HFF-Myc (cell line): ENCODE measurements around the gene TSGA10IP.

Experiments
- DNase-seq: peaks from one replicate; pipeline ENCODE4 v3.0.0-alpha.2; 2011; ENCODE audit warnings: low read depth; ENCODE audit errors: extremely low read depth
- H3K4me3 ChIP-seq: replicated peaks from 2 replicates; pipeline ENCODE4 v1.5.1; 2011; ENCODE audit warnings: low read depth, mild to moderate bottlenecking, control low read depth, low read length
- CTCF ChIP-seq: IDR thresholded peaks from 2 replicates; pipeline ENCODE4 v1.5.1; 2012; ENCODE audit warnings: mild to moderate bottlenecking, low read depth, low read length, control low read depth; ENCODE audit errors: missing control alignments

TSGA10IP gene

GRCh38 chr11:65988791-65989592 is 43.7 kb downstream of the TSGA10IP start:
- DNase-seq = peak; percentile 96
- H3K4me3 ChIP-seq = no peak overlapping the region
- TF ChIP-seq CTCF = peak; percentile 96

GRCh38 chr11:65992056-65992455 is 46.8 kb downstream of the TSGA10IP start:
- TF ChIP-seq CTCF = no peak
- H3K4me3 ChIP-seq = no peak overlapping the region
- DNase-seq = no peak

DNA sequence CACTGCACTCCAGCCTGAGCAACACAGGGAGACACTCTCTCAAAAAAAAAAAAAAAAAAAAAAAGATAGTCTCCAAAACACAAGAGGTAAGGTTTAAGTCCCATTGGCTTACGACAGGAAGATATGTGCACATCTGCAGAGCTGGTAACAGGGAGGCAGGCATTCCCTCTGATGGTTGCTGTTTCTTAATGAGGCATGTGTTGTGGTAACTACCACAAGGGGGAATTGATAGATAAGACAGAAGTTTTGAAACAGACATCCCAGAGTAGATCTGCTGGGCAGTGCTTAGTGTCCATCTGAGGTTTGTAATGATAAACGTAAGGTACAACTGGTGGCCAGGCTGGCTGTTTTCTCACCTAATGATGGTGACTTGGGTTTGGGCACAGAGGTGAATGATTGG is 52.0 kb downstream of the TSGA10IP start:
- no peak for TF ChIP-seq CTCF
- DNase-seq = no peak

DNA sequence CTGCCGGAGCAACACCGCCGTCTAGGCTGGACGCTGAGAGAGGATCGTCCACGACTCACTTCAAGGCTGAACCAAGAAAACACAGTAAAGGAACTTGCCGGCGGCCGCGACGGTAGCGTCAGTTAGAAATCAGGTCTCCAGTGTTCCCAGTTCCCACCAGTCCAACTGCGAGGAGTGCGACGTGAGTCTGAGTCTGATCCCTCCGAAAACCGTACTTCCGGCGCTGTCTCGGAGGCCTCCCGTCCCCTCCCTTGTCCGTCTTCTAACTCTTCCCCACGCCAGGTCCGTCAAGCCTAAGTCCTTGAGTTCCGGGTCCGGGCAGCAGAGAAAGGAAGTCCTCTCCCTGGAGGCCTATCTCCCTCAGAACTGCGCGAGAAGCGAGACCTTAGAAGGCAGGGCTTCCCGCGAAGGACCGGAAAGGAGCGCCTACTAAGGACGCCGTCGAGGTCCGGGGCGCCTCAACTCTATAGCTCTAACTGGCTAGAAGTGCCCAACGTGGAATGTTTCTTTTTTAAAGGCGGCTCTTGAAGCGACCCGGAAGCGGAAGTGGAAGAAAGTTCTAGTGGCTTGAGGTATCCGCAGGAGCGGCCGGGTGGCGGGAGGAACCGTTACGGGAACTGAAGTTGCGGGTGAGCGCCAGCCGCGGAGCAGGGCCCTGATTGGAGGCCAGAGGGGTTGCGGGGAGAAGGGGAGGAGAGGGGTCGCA is 56.8 kb downstream of the TSGA10IP start, which contains the start of the genes BANF1 and EIF1AD:
Gene BANF1 (plus strand): TSS at position 562 of the 706 bp plus-strand sequence. CDS start 748 bp downstream, outside the sequence.
Gene EIF1AD (minus strand): TSS at position 216 of the 706 bp plus-strand sequence. CDS start 1,768 bp downstream, outside the sequence.
- peak within 1 kb of the TSS; percentile 98 for H3K4me3 ChIP-seq
- TF ChIP-seq CTCF = no peak
- peak; percentile 96 for DNase-seq

More for the DNA sequence above, 52.0 kb downstream of the TSGA10IP start:
- H3K4me3 ChIP-seq = no peak overlapping the region

DNA sequence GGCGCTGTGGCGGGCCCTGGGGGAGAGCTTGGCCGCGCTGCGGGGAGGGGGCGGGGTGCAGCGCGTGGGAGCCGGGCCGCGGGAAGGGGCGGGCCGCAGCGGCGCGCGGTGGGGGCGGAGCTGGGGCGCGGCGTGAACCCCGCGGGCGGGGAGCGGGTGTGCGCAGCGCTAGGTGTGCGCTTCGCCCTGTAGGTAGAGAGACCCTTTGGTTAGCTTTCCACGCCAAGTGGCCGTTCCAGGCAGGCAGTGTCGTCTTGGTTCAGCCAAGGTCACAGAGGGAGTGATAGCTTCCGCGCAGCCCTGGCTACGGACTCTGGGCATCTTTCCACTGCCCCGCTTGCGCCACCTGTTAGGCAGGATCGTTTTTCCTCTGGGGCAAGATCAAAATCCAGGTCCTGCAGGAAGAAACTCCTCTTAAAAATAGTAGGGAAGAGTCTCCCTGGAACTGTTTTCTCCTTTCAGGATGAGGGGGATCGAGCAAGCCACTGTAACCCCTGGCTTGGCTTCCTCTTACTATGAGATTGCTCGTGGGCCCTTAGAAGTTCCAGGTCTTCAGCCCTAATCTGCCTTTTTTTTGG is 57.5 kb downstream of the TSGA10IP start:
- peak overlapping the region; percentile 98 for H3K4me3 ChIP-seq
- TF ChIP-seq CTCF = no peak
- DNase-seq = no peak

DNA sequence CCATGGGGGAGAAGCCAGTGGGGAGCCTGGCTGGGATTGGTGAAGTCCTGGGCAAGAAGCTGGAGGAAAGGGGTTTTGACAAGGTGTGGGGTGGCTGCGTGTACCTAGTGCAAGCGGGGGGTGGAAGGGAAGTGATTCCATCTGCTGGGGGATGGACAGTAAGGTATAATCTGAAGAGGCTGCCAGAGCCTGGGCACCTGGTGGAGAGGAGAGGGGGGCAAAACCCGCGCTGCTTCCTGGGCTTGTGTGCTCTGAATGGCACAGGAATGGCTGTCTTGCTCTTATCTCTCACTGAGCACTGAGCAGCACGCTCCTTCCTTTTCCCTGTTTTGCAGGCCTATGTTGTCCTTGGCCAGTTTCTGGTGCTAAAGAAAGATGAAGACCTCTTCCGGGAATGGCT is 58.0 kb downstream of the TSGA10IP start:
- peak overlapping the region; percentile 98 for H3K4me3 ChIP-seq
- TF ChIP-seq CTCF = no peak
- DNase-seq = no peak
